ENCODE measurements around the gene SIK3.

DNA sequence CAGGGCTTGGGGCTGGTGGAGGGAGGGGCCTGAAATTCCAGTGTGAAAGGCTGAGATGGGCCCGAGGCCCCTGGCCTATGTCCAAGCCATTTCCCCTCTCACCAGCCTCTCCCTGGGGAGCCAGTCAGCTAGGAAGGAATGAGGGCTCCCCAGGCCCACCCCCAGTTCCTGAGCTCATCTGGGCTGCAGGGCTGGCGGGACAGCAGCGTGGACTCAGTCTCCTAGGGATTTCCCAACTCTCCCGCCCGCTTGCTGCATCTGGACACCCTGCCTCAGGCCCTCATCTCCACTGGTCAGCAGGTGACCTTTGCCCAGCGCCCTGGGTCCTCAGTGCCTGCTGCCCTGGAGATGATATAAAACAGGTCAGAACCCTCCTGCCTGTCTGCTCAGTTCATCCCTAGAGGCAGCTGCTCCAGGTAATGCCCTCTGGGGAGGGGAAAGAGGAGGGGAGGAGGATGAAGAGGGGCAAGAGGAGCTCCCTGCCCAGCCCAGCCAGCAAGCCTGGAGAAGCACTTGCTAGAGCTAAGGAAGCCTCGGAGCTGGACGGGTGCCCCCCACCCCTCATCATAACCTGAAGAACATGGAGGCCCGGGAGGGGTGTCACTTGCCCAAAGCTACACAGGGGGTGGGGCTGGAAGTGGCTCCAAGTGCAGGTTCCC is 268.6 kb downstream of the SIK3 start, which contains the start of gene APOC3:
- TF ChIP-seq EP300 (IDR thresholded peaks at IDR 0.05) (no peak), POLR2AphosphoS5 (IDR thresholded peaks at IDR 0.05) (no peak)

All from gastroesophageal sphincter (tissue), 2 donors.